Fibroblast of skin of right quadriceps (primary cell): Measurements from ENCODE around the gene CDK11A.
"Not testable (repeated sequence)": the region's sequence is repeated elsewhere in the genome, so short reads cannot be mapped to it uniquely, and the experiment has no call there.

Experiments
- DNase-seq: peaks from one replicate; pipeline ENCODE4 v3.0.0-alpha.2; 2013

The CDK11A gene

GRCh38 chr1:1680912-1681273, 43.3 kb downstream of the CDK11A start:
- no peak for DNase-seq

- DNase-seq = no peak
These were observed 43.9 kb downstream of the CDK11A start for GRCh38 chr1:1680031-1680911.

GRCh38 chr1:1678581-1679380, 45.4 kb downstream of the CDK11A start:
- DNase-seq = no peak

GRCh38 chr1:1677718-1678580, 46.2 kb downstream of the CDK11A start:
- no peak for DNase-seq

GRCh38 chr1:1676087-1676486, 48.1 kb downstream of the CDK11A start:
- not testable (repeated sequence) for DNase-seq

- DNase-seq = not testable (repeated sequence)
These were observed 48.9 kb downstream of the CDK11A start for GRCh38 chr1:1675218-1675617.

GRCh38 chr1:1674806-1675205, 49.4 kb downstream of the CDK11A start:
- DNase-seq = not testable (repeated sequence)

- DNase-seq = no peak
These were observed 51.8 kb downstream of the CDK11A start for GRCh38 chr1:1672181-1672965.

GRCh38 chr1:1671365-1672119, 52.6 kb downstream of the CDK11A start:
- DNase-seq = no peak

GRCh38 chr1:1670866-1671265, 53.3 kb downstream of the CDK11A start:
- DNase-seq = no peak

- no peak for DNase-seq
These were observed 54.4 kb downstream of the CDK11A start for GRCh38 chr1:1669468-1670440.

- no peak for DNase-seq
These were observed 57.6 kb downstream of the CDK11A start for GRCh38 chr1:1666526-1666925.

- DNase-seq = no peak
These were observed 58.3 kb downstream of the CDK11A start for GRCh38 chr1:1665815-1666251.

- DNase-seq = no peak
These were observed 59.0 kb downstream of the CDK11A start for GRCh38 chr1:1664941-1665814.

- DNase-seq = not testable (repeated sequence)
These were observed 59.8 kb downstream of the CDK11A start for GRCh38 chr1:1664318-1664717.

- not testable (repeated sequence) for DNase-seq
These were observed 61.2 kb downstream of the CDK11A start for GRCh38 chr1:1662830-1663560.

- peak; percentile 43 for DNase-seq
These were observed 61.8 kb downstream of the CDK11A start for GRCh38 chr1:1662392-1662791.
